Activated CD4-positive, alpha-beta T cell treated with anti-CD3 and anti-CD28 coated beads for 48 hours (primary cell): ENCODE results near the gene APOL3.
A peak's percentile ranks its signal among the peaks of the same experiment; 100 is the strongest.
"Not testable (repeated sequence)": the region's sequence is repeated elsewhere in the genome, so short reads cannot be mapped to it uniquely, and the experiment has no call there.

ENCODE experiments used
- DNase-seq: peaks from one replicate; pipeline ENCODE4 v3.0.0-alpha.2; 2020

Gene APOL3

DNA sequence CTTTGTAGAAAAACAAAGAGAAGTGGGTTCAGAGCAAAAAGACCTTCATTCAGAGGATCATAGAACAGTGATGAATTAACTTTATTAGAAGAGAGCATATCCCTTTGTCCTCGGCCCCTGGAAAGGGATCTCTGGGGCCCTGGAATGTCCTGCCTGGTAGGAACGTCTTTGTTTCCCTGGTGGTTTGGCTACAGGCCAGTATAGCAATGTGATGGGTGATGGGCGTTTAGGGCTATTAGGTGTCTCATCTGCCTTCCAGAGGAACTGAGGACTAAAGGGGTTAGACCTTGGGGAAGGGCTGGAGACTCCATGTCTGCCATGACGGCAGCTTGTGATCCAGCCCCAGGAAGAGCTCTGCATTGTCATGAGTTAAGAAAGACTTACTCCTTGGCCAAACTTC, 32.0 kb upstream of the APOL3 start:
- DNase-seq = no peak

DNA sequence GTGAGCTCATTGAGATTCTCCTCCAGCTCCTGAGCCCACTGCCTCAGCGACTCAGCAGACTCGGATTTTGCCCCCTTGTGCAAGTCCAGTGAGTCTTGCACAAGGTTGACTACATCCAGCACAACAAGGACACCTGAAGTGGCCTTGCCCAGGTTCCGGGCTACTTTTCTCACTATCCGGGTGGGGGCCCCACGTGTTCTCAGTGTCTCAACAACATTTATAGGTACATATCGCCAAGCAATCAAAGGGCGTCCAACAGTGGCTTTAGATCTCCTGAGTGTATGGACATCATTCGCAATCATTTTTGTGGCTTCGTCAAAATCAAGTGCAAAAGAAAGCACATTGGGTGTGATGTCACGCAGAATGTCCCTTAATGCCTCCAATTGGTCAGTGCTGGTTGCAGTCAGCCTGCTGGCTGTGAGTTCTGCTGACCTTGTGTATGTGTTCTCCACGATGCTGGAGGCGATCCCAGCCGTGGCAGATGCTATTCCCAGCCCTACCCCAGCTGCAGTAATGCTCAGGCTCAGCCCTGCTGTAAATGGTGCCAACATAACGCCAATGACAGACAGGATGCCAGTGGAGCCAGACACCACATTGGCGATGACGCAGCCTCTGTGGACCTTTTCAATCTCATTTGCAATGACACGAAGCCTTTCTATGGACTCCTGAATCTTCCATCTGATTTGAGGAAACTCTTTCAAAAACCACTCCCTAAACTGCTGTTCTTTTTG, 30.7 kb upstream of the APOL3 start:
- no peak for DNase-seq

DNA sequence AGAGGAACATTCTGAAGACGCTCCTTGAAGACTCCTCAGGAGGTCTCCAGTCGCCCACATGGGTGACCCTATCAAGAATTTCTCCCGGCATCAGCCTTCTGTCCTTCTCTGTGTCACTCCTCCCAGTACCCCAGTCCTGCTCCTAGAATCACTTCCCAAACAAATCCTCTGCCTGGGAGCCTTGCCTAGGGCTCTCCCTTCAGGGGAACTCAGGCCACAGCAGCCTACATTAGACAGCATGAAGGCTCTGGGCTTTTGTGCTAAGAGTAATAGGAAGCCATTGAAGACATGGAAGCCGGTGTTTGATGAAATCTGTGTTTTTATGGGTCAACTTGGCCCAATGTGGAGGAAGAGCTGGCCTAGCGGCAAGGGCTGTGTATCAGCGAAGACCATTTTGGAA, 27.3 kb upstream of the APOL3 start:
- not testable (repeated sequence) for DNase-seq

DNA sequence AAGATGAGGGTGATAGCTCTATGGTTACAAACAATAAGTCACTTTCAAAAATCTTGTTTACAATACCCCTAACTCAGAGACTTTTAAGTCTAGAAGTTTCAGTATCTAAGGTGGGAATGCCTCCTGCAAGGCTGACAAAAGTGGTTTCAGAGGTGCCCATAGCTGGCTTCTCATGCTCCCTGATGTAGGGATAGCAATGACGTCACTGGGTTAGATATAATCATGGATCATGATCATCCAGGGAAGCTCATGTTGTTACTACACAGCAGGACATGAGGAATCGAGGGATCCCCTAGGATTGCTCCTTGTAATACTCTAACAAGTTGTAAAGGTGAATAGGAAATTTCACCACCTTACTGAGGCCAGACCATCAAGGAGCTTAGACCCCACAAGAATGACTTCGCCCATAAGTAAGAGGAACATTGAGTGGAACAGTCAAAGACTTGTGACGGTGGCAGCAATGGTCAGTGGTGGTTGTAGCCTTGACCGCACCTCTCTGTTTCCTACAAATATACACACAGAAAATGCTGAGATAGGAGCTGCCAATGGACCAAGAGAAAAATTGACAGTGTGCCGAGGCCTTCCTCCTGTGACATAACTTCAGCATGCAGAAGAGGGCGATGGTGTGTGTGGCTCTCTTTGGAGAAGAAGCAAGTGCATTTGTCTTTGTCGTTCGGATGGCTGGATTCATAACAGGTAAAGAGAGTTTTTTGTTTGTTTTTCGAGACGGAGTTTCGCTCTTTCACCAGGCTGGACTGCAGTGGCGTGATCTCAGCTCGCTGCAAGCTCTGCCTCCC, 25.5 kb upstream of the APOL3 start:
- DNase-seq = no peak

GRCh38 chr22:36184433-36185025, 24.0 kb upstream of the APOL3 start:
- DNase-seq = no peak

DNA sequence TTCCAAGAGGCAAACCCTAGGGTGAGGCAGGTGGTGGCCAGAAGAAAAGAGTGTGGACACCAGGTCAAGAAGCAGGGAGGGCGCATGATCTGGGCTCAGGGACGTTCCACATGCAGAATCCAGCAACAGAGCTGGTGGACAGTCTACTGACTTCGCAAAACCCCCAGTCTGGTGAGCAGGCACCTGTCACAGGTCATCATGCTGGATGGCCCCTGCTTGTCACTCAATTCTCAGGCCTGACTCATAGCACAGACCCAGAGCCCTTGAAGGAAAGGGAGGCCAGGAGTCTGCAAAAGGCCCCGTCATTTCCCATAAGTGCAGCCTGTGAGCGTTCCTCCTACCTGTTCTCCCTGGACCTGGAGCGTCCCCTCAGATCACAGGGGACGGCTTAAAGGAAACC, 22.9 kb upstream of the APOL3 start:
- no peak for DNase-seq

DNA sequence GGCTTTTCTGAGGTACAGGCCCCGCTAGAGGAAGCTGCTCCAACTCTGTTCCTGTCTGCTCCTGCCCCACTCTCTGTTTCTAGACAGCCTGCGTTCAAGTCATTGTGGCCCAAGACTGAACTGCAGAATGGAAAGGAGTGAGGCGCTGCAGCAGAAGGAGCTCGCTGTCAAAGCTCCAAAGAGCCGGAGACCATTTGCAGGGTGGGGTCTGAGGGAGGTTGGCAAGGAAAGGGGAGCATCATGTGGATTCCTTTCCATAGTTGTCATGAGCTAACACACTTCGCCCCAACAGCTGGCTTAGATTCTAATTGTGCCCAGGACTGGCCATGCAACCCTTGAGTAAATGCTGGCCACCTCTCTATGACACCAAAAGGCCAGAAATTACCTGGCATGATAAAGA, 22.3 kb upstream of the APOL3 start:
- no peak for DNase-seq

- no peak for DNase-seq
These were observed 21.5 kb upstream of the APOL3 start for GRCh38 chr22:36182056-36182455.

DNA sequence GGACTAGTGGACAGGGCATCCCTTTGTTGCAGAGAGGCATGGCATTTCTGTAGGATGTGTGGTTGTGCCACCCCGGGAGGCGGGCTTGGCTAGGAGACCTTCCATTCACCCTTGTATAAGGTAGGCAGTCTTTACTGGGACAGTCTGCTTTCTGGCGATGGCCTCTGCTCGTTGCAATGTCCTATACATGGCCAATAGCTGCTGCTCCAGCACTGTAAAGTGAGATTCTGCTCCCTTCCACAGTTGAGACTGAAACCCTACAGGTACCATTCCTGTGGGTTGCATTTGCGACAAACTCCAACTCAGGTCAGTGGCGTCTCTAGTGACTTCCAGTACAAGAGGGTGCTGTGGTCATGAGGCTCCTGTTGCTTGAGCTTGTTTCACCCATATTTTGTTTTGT, 20.4 kb upstream of the APOL3 start:
- no peak for DNase-seq

- DNase-seq = peak; percentile 91
These were observed 19.7 kb upstream of the APOL3 start for GRCh38 chr22:36180038-36180880.

- DNase-seq = no peak
These were observed 16.6 kb upstream of the APOL3 start for GRCh38 chr22:36177160-36177559.

- DNase-seq = no peak
These were observed 15.3 kb upstream of the APOL3 start for GRCh38 chr22:36175892-36176291.

- DNase-seq = no peak
These were observed 11.4 kb upstream of the APOL3 start for GRCh38 chr22:36171941-36172340.

DNA sequence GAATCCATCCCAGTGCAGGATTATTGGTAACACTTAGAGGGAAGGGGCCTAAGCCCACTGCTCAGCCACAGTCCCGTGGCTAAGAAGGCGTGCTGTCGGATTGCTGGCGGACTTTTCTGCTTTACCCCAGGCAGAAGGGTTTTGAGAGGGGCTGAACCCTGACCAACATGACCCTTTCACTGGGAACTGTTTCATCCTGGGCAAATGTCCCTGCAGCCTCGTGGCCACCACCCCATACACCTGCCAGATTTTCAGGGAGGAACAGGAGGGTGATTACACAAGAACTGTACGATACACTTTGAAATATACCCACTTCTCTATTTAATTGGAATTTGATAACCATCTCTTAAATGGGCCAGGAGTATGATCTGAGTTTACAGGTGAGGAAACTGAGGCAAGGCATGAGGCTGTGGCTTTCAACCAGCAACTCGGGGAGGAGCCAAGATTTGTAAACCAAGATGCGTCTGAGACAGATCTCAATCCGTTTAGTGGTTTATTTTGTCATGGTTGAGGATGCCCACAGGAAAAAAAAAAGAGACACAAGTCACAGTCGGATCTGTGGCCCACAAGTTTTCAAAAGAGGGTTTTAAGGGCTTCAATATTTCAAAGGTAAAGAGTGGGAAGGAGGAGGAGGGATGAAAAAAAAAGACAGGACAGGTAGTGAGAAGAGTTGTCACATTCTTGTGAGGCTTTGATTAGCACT, 6.1 kb upstream of the APOL3 start:
- no peak for DNase-seq

- no peak for DNase-seq
These were observed 5.5 kb upstream of the APOL3 start for GRCh38 chr22:36166086-36166485.

DNA sequence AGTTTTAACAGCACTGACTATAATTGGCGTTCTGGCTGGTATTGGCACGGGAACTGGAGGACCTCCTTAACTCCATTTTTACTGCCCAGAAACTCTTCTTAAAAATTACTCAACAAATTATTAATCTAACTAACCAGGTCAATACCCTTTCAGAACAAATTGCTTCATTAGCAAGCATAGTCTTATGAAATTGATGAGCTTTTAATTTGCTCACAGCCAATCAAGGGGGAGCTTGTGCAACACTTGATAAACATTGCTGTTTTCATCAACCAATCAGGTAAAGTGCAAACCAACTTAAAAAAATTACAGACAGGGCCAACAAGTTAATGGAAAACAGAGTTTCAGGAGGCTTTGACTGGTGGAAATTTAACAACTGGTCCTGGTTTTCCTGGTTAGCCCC, 4.6 kb upstream of the APOL3 start:
- DNase-seq = no peak

GRCh38 chr22:36164621-36165020, 4.1 kb upstream of the APOL3 start:
- DNase-seq = no peak

DNA sequence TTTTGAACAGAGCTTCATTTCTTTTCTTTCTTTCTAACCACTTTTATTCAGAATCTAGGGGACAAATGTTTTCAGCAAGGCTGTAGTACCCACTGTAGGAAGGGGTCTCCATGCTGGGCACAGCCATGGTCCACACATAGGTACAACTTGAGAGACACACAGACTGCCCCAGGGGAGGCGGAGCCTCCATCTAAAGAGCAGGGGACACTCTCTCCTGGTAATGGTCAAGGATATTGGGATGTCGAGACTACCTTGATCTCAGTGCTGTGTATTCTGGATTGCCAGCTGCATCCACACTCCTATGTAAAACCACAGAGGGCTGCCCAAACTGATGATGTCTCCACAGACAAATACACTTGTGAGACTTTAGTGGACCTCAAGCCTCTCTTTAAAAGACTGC, 2.9 kb upstream of the APOL3 start:
- no peak for DNase-seq

GRCh38 chr22:36162127-36163034, 1.8 kb upstream of the APOL3 start:
- no peak for DNase-seq

DNA sequence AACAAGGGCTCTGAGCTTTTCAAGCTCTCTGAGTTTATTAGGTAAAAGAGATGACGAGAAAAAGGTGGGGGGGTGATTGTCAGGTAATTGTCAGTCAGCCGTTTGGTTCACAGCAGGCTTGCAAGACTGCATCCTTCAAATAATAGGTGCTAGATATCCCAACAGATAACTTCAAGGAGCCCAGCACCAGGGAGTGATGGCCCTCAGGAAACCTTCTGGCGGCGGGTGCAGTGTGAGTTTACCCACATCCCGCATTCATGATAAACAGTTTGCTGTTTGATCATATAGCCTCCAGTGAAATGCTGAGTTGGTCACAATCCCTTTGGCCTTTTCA, 1.2 kb upstream of the APOL3 start:
- not testable (repeated sequence) for DNase-seq
